Measurements from ENCODE around the gene DDX20. TPM values are rescaled to one million over a fixed set of nuclear protein-coding genes. Genes with fewer than 3 reads are reported as not detected.

DDX20 gene
- total and polyA plus RNA-seq, 2 of the 8 experiments (the other 6 are each of a cell fraction or from before 2014, with no cell fraction given), result 7.5 to 24.7 TPM

DNA sequence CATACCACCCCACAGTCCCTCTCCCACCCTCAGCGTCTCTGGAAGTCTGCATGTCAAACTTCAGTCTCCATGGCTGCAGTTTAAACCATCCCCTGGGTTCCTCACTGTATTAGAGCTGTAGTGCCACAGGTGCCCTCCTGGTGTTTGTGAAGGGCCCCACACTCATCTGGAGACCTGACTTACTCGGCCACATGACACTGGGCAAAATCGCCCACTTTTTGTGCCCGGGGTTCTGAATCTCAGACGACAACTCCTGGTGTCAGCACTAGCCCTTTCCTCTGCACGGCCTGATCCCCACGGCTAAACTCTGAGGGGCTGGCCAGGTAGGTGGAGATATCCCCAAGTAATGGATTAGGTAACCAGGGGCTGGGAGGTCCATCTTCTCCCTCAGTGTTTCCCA is 23.0 kb upstream of the DDX20 start (continued):
- TF ChIP-seq, protein P1, sequence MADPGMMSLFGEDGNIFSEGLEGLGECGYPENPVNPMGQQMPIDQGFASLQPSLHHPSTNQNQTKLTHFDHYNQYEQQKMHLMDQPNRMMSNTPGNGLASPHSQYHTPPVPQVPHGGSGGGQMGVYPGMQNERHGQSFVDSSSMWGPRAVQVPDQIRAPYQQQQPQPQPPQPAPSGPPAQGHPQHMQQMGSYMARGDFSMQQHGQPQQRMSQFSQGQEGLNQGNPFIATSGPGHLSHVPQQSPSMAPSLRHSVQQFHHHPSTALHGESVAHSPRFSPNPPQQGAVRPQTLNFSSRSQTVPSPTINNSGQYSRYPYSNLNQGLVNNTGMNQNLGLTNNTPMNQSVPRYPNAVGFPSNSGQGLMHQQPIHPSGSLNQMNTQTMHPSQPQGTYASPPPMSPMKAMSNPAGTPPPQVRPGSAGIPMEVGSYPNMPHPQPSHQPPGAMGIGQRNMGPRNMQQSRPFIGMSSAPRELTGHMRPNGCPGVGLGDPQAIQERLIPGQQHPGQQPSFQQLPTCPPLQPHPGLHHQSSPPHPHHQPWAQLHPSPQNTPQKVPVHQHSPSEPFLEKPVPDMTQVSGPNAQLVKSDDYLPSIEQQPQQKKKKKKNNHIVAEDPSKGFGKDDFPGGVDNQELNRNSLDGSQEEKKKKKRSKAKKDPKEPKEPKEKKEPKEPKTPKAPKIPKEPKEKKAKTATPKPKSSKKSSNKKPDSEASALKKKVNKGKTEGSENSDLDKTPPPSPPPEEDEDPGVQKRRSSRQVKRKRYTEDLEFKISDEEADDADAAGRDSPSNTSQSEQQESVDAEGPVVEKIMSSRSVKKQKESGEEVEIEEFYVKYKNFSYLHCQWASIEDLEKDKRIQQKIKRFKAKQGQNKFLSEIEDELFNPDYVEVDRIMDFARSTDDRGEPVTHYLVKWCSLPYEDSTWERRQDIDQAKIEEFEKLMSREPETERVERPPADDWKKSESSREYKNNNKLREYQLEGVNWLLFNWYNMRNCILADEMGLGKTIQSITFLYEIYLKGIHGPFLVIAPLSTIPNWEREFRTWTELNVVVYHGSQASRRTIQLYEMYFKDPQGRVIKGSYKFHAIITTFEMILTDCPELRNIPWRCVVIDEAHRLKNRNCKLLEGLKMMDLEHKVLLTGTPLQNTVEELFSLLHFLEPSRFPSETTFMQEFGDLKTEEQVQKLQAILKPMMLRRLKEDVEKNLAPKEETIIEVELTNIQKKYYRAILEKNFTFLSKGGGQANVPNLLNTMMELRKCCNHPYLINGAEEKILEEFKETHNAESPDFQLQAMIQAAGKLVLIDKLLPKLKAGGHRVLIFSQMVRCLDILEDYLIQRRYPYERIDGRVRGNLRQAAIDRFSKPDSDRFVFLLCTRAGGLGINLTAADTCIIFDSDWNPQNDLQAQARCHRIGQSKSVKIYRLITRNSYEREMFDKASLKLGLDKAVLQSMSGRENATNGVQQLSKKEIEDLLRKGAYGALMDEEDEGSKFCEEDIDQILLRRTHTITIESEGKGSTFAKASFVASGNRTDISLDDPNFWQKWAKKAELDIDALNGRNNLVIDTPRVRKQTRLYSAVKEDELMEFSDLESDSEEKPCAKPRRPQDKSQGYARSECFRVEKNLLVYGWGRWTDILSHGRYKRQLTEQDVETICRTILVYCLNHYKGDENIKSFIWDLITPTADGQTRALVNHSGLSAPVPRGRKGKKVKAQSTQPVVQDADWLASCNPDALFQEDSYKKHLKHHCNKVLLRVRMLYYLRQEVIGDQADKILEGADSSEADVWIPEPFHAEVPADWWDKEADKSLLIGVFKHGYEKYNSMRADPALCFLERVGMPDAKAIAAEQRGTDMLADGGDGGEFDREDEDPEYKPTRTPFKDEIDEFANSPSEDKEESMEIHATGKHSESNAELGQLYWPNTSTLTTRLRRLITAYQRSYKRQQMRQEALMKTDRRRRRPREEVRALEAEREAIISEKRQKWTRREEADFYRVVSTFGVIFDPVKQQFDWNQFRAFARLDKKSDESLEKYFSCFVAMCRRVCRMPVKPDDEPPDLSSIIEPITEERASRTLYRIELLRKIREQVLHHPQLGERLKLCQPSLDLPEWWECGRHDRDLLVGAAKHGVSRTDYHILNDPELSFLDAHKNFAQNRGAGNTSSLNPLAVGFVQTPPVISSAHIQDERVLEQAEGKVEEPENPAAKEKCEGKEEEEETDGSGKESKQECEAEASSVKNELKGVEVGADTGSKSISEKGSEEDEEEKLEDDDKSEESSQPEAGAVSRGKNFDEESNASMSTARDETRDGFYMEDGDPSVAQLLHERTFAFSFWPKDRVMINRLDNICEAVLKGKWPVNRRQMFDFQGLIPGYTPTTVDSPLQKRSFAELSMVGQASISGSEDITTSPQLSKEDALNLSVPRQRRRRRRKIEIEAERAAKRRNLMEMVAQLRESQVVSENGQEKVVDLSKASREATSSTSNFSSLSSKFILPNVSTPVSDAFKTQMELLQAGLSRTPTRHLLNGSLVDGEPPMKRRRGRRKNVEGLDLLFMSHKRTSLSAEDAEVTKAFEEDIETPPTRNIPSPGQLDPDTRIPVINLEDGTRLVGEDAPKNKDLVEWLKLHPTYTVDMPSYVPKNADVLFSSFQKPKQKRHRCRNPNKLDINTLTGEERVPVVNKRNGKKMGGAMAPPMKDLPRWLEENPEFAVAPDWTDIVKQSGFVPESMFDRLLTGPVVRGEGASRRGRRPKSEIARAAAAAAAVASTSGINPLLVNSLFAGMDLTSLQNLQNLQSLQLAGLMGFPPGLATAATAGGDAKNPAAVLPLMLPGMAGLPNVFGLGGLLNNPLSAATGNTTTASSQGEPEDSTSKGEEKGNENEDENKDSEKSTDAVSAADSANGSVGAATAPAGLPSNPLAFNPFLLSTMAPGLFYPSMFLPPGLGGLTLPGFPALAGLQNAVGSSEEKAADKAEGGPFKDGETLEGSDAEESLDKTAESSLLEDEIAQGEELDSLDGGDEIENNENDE (IDR thresholded peaks at IDR 0.05; ENCODE audit: insufficient replicate concordance, low read length), result no peak
- TF ChIP-seq, protein P2, sequence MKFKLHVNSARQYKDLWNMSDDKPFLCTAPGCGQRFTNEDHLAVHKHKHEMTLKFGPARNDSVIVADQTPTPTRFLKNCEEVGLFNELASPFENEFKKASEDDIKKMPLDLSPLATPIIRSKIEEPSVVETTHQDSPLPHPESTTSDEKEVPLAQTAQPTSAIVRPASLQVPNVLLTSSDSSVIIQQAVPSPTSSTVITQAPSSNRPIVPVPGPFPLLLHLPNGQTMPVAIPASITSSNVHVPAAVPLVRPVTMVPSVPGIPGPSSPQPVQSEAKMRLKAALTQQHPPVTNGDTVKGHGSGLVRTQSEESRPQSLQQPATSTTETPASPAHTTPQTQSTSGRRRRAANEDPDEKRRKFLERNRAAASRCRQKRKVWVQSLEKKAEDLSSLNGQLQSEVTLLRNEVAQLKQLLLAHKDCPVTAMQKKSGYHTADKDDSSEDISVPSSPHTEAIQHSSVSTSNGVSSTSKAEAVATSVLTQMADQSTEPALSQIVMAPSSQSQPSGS (IDR thresholded peaks at IDR 0.05; ENCODE audit: low read length), result no peak
- TF ChIP-seq TAF7 (optimal IDR thresholded peaks at IDR 0.05; ENCODE audit: borderline replicate concordance, low read depth, low read length) (no peak), POLR2A (IDR thresholded peaks at IDR 0.05; ENCODE audit: control extremely low read depth in 1 of 2, low read depth in 2 of 2, low read length in 2 of 2) (no peak), KDM1A (IDR thresholded peaks at IDR 0.05; ENCODE audit: borderline replicate concordance, low read length) (no peak), GABPA (IDR thresholded peaks at IDR 0.05; ENCODE audit: borderline replicate concordance, insufficient read depth, low read length) (no peak), ZNF274 (IDR thresholded peaks at IDR 0.05; ENCODE audit: borderline replicate concordance, extremely low read depth, low read length) (no peak), CBX8 (IDR thresholded peaks at IDR 0.05; ENCODE audit: borderline replicate concordance, low read depth, low read length) (no peak), RXRA (IDR thresholded peaks at IDR 0.05; ENCODE audit: insufficient read depth, low read depth, low read length) (no peak)
